HG03064 (cell line): ENCODE measurements around the gene MIER1.
"Not testable (repeated sequence)": the region's sequence is repeated elsewhere in the genome, so short reads cannot be mapped to it uniquely, and the experiment has no call there.

Experiments
- ATAC-seq: cut with Tn5 transposase; IDR thresholded peaks from one replicate; pipeline ENCODE4 v1.9.1; 2021; ENCODE audit warnings: low read depth; ENCODE audit not compliant: unreplicated experiment

MIER1 gene

GRCh38 chr1:66937529-66938234, 12.9 kb downstream of the MIER1 start:
- no peak for ATAC-seq

DNA sequence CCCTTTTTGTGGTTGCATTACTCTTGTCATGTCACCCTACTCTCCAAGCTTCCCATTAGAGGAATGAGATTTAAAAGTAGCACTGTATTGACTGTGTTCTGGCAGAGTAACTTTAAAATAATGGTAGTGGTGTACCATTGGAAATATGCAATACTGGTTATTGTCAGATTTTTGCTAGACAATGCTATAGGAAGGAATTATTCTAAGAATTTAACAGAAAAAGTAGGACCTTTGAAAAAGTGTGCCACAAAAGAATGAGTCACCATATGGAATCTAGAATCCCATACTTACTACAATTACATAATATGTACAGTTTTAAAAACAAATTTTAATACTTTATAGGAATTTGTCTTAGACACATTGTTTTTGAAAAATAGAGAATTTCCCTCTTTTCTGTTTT, 13.8 kb downstream of the MIER1 start:
- ATAC-seq = no peak

- ATAC-seq = no peak
Measured at GRCh38 chr1:66940981-66941380, 16.2 kb downstream of the MIER1 start.

DNA sequence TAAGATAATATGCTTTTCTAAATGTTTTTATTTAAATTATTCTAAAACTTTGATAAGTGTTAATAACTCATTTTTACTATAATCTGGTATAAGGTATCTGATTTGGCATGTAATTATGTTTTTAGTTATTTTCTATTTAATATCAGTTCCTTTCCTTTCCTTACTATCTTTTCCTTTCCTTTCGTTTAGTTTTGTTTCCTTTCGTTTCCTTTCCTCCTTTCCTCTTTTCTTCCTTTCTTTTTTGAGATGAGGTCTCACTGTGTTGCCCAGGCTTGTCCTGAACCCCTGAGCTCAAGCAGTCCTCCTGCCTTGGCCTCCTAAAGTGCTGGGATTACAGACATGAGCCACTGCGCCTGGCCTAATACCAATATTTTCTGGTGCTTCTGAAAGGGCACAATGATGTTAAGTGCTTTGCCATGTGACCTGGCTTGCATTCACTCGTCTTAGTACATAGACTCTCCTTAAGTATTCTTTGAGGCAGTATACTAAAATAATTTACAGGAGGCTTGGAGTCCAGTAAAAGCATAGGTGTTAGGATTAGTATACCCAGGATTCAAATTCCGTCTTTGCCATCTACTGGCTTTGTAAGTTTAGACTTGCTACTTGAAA, 18.7 kb downstream of the MIER1 start:
- ATAC-seq = no peak

DNA sequence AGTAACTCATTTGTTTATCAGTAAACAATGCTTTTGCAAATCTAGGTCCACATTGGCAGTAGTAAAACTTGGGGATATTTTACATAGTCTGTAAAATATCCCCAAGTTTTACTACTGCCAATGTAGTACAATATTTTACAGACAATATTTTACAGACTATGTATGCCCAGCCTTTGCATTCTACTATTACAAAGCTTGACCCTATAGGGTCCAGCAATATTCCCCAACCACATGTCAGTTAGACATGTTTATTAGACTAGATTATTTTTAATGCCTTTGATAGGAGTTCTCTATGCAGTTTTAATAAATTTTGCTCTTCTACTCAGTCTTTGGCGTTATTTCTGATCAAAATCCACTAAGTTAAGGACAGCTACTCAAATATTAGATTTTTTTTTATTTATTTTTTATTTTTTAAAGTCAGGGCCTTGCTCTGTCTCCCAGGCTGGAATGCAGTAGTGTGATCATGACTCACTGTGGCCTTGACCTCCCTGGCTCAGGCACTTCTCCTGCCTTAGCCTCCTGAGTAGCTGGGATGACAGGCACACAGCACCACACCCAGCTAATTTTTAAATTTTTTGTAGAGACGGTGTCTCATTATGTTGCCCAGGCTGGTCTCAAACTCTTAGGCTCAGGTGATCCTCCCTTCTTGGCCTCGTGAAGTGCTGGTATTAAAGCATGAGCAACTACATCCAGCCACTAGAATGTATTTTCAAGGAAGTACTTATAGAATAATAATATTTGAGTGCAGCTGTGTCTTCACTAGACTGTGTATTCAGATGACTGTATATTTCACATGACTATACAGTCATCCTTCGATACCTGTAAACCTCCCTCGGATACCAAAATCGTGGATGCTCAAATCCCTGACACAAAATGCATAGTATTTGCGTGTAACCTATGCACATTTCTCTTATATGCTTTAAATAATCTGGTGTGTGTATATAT, 19.8 kb downstream of the MIER1 start:
- no peak for ATAC-seq

GRCh38 chr1:66945316-66945715, 20.5 kb downstream of the MIER1 start:
- no peak for ATAC-seq

GRCh38 chr1:66947267-66947666, 22.5 kb downstream of the MIER1 start:
- ATAC-seq = no peak

DNA sequence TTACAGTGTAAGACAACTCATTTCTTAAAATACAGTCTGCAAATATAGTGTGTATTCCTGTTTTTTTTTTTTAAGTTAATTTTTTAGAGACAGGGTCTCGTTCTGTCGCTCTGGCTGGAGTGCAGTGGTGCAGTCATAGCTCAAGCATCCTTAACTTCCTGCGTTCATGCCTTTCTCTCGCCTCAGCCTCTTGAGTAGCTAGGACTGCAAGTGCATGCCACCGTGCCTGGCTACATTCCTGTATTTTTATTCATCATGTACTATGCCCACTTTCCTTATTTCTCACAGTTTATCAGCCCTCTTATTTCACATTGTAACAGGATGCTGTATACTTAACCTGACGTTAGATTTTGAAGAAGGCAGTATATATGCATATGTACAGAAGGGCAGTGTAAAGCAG, 26.7 kb downstream of the MIER1 start:
- no peak for ATAC-seq

GRCh38 chr1:66954208-66954607, 29.4 kb downstream of the MIER1 start:
- peak; percentile 72 for ATAC-seq

GRCh38 chr1:66957938-66958337, 33.1 kb downstream of the MIER1 start:
- ATAC-seq = no peak

GRCh38 chr1:66966188-66966873, 41.5 kb downstream of the MIER1 start:
- not testable (repeated sequence) for ATAC-seq

GRCh38 chr1:66968574-66968973, 43.8 kb downstream of the MIER1 start:
- ATAC-seq = no peak

GRCh38 chr1:66978201-66978600, 53.4 kb downstream of the MIER1 start:
- no peak for ATAC-seq

GRCh38 chr1:66979621-66980020, 54.8 kb downstream of the MIER1 start:
- ATAC-seq = not testable (repeated sequence)

DNA sequence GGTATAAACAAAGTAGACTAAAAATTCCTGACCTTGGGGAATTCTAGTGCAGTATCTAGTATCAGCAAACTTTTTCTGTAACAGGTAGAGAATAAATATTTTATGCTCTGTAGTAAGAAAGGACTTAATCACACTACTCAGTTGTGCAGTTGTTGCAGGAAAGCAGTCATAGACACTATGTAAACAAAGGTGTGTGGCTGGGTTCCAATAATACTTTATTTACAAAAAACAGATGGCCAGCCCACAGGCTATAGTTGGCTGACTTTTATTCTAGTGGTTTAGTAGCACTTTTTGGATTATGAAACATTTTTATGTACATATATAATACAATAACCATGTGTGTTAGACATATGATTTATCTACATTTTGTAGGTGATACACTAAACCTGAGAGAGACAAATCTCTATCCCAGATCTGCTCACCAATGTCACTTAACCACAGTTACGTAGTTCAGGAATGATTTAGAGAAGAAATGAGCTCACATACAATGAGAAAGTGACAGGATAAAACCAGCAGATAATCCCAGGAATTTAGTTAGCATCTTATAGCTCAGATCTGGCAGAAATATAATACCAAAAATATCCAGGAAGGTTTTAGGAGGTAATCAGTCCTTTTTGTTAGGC, 56.1 kb downstream of the MIER1 start:
- no peak for ATAC-seq

DNA sequence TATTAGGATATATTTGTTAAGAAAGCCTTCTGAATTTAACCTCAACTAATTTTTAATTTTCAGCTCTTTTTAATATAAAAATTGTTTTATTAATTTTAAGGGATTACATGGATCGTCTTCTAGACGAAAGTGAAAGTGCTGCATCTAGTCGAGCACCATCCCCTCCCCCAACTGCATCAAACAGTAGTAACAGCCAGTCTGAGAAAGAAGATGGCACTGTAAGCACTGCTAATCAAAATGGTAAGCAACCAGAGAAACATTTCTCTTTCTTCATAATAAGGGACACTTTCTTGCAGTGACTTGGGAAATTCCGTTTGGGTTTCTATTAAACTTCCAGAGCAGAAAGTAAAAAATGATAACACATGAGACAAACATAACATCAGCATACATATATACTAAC, 56.9 kb downstream of the MIER1 start:
- no peak for ATAC-seq

DNA sequence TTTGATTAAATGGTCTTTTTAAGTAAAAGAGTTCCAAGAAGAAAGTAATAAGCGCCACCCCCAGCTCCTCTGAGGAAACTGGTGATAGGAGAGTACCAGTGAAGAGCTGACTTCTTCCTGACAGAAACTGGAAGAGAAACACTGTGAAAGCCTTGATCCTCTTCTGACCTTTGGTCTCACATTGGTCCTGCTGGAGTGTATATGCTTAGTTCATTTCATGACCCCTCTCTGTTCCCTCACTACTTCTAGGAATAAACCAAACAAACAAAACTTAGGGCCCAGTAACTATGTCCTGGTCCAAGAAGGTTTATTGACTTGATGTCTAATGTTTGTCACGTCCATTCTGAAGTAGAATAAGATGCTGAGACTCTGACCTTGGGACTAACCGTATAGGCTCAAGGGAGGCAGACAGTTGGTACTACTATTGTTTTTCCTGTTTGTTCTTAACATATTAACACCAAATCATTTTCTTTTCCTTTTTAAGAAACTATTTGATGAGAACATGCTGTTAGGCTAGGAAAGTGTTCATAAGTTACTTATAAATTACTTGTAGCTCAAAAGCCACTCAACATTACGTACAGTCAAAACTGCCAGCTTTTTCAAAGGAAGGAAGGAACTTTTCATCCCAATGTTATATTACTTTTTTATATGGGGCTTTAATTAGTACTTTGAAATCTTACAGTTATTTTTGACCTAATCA, 57.9 kb downstream of the MIER1 start:
- ATAC-seq = peak; percentile 45

- ATAC-seq = peak; percentile 77
Measured at GRCh38 chr1:66984491-66984890, 59.7 kb downstream of the MIER1 start.

GRCh38 chr1:66985835-66986234, 61.0 kb downstream of the MIER1 start:
- no peak for ATAC-seq

DNA sequence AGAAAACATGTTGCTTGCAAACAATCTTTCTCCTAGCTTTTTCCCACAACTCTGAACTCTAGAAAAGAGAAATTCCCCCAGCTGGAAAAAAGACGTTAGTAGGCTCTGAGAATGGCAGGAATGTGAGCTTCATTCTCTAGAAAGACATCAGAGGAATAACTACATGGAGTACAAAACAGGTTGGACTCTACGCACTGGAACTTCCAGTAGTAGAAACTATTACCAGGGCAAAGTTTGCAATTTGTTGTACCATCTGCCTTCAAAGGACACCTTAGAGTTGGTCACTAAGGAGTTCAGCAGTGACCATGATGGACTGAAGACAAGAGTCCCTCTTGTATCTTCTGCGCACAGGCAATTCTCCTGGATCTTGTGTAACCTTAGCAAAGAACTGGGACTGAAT, 68.3 kb downstream of the MIER1 start:
- ATAC-seq = no peak
